Measurements from ENCODE around the gene NRG3. TPM values are rescaled to one million over a fixed set of nuclear protein-coding genes. Genes with fewer than 3 reads are reported as not detected.

The NRG3 gene
- total RNA-seq, 6 experiments from 2014 or later: not detected

DNA sequence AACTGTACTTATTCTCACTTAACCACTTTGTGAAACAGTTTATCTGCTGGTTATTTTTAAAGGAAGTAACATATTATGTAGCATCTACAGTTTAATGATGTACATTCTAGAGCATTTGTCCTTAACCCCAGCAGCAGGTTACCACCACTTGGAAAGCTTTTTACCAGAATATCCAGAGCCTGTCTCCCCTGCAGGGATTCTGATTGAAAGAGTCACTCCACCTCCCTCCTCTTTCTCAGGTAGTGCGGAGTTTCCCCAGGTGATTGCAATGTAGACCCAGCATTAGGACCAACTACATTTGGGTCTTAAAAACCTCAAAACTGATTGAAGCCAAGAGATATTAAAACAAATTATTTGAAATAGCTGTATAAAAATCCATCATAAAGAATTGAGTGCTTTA, 53.1 kb downstream of the NRG3 start:
- Mint-ChIP-seq H3K4me3 (no peak overlapping the region), H3K9me3 (peaks cover 45% of the 10 kb centered on the region), H3K27ac (no peak overlapping the region), H3K36me3 (ENCODE audit: low read depth) (no peaks in the 10 kb centered on the region), H3K27me3 (ENCODE audit: insufficient read depth) (no peaks in the 10 kb centered on the region), H3K4me1 (ENCODE audit: low read depth) (no peaks in the 10 kb centered on the region)
- TF ChIP-seq, protein P1, sequence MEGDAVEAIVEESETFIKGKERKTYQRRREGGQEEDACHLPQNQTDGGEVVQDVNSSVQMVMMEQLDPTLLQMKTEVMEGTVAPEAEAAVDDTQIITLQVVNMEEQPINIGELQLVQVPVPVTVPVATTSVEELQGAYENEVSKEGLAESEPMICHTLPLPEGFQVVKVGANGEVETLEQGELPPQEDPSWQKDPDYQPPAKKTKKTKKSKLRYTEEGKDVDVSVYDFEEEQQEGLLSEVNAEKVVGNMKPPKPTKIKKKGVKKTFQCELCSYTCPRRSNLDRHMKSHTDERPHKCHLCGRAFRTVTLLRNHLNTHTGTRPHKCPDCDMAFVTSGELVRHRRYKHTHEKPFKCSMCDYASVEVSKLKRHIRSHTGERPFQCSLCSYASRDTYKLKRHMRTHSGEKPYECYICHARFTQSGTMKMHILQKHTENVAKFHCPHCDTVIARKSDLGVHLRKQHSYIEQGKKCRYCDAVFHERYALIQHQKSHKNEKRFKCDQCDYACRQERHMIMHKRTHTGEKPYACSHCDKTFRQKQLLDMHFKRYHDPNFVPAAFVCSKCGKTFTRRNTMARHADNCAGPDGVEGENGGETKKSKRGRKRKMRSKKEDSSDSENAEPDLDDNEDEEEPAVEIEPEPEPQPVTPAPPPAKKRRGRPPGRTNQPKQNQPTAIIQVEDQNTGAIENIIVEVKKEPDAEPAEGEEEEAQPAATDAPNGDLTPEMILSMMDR (IDR thresholded peaks at IDR 0.05): no peak
- DNase-seq: no peak

DNA sequence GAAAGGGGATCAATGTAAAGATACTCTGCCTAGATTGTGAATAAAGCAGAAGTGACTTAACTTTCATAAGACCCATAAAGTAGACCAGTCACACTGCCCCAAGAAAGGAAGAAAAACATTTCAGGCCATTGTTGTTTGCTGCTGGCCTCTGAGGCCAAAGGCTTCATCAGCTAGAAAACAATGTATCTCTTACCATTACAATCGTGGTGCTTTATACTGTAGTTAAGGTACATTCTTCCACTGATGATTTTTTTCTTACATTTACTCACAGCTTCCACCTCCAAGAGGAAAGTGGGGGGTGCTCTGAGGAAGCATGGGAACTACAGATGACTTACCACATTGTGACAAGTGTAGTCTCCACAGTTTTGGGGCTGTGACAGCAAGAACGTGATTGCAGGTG, 68.6 kb downstream of the NRG3 start:
- Mint-ChIP-seq H3K27me3 (ENCODE audit: insufficient read depth) (no peaks in the 10 kb centered on the region), H3K4me3 (no peak overlapping the region), H3K27ac (no peak overlapping the region), H3K4me1 (ENCODE audit: low read depth) (no peaks in the 10 kb centered on the region), H3K36me3 (ENCODE audit: low read depth) (peaks cover 5% of the 10 kb centered on the region; the same call in 1 of the 2 replicates), H3K9me3 (peaks cover 81% of the 10 kb centered on the region)
- no peak for DNase-seq
- TF ChIP-seq, protein P1 (IDR thresholded peaks at IDR 0.05): no peak

DNA sequence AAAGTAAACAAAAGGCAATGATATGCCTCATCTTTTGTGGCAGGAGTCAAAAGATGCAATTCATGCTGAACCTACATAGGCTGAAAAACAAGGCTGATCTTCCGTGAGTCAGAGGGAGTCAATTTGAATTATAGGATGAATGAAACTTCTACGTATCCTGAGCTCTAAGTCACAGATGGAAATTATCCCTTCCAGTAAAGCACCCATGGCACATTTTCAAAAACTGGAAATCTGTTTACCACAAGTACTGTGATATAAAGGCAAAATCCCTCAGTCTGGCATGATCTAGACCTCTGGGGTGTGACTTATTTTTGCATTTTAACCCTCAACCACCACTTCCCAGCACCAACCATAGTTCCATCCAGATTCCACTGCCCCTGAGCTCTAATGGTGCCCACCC, 69.6 kb downstream of the NRG3 start:
- H3K4me3 Mint-ChIP-seq: no peak overlapping the region
- DNase-seq: no peak
- TF ChIP-seq, protein P1 (IDR thresholded peaks at IDR 0.05): no peak
- H3K27me3 Mint-ChIP-seq (ENCODE audit: insufficient read depth): no peaks in the 10 kb centered on the region
- no peaks in the 10 kb centered on the region for H3K4me1 Mint-ChIP-seq (ENCODE audit: low read depth)
- H3K36me3 Mint-ChIP-seq (ENCODE audit: low read depth): peaks cover 5% of the 10 kb centered on the region; the same call in 1 of the 2 replicates
- no peak overlapping the region for H3K27ac Mint-ChIP-seq
- peaks cover 80% of the 10 kb centered on the region for H3K9me3 Mint-ChIP-seq

DNA sequence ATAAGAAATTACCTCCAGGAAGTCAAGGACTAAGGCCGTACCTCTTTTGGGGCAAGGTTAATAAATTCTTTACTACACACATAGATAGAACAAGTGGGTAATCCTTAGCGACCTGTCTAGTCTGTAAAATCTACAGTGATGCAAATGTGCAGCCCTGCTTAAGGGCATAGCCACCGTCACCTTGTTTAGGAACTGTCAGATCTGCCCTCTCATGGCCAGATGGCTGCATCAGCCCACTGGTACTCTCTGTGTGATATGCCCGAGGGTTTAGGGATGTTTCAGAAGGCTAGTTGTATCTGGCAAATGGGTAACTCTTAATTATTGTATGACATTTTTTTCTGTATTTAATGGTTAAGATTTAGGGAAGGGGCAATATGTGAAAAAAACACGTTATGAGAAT, 74.3 kb downstream of the NRG3 start:
- Mint-ChIP-seq H3K27me3 (ENCODE audit: insufficient read depth) (no peaks in the 10 kb centered on the region), H3K27ac (no peak overlapping the region), H3K9me3 (peaks cover 71% of the 10 kb centered on the region)

DNA sequence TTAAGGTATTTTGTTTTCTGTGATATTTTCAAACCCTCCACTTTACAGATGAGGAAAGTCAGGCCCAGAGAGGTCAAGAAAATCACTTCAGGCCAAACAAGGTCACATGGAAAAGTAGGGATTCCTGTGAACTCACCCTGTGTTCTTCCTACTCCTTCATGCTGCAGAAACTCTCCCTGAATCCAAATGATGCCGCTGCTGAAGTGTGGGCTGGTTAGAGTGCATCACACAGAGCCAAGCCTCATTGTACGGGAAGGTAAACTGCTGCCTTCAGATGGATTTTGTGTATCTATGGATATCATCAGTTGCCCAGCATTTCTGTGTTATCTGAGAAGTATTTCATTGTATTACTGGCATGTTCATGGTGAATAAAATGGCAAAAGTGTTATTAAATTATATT, 75.4 kb downstream of the NRG3 start:
- peaks cover 64% of the 10 kb centered on the region for H3K9me3 Mint-ChIP-seq
- no peaks in the 10 kb centered on the region for H3K27me3 Mint-ChIP-seq (ENCODE audit: insufficient read depth)
- peaks cover 5% of the 10 kb centered on the region; the same call in 1 of the 2 replicates for H3K36me3 Mint-ChIP-seq (ENCODE audit: low read depth)
- no peak overlapping the region for H3K4me3 Mint-ChIP-seq
- H3K4me1 Mint-ChIP-seq (ENCODE audit: low read depth): no peaks in the 10 kb centered on the region
- no peak for DNase-seq
- H3K27ac Mint-ChIP-seq: no peak overlapping the region
- TF ChIP-seq, protein P1 (IDR thresholded peaks at IDR 0.05): no peak

More for the DNA sequence above, 74.3 kb downstream of the NRG3 start:
- Mint-ChIP-seq H3K36me3 (ENCODE audit: low read depth) (peaks cover 5% of the 10 kb centered on the region; the same call in 1 of the 2 replicates), H3K4me1 (ENCODE audit: low read depth) (no peaks in the 10 kb centered on the region), H3K4me3 (no peak overlapping the region)
- TF ChIP-seq, protein P1 (IDR thresholded peaks at IDR 0.05): no peak
- DNase-seq: no peak

DNA sequence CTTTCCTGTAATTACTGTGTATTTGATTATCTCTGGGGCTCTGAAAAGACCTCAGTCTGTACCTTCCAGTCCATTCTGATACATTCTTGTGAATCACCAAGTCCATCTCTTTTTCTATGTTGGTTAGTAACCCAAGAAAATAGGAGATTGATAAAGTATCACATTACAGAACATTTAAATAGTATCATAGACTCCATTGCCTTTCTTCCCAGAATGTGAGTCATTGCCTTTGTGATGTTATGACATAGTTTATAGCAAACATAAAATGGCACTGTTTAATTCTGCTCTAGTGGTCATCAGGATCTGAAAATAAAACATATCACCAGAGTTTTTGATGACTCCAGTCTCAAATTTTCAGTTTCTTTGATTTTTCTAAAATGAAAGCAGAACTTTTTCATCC, 78.4 kb downstream of the NRG3 start:
- no peaks in the 10 kb centered on the region for H3K4me1 Mint-ChIP-seq (ENCODE audit: low read depth)
- peaks cover 48% of the 10 kb centered on the region for H3K9me3 Mint-ChIP-seq
- TF ChIP-seq, protein P1 (IDR thresholded peaks at IDR 0.05): no peak
- H3K4me3 Mint-ChIP-seq: no peak overlapping the region
- DNase-seq: no peak
- H3K27me3 Mint-ChIP-seq (ENCODE audit: insufficient read depth): no peaks in the 10 kb centered on the region
- no peaks in the 10 kb centered on the region for H3K36me3 Mint-ChIP-seq (ENCODE audit: low read depth)
- no peak overlapping the region for H3K27ac Mint-ChIP-seq

Measured in HFFc6 (cell line).